ENCODE data around the gene USP12. TPM values are rescaled to one million over a fixed set of nuclear protein-coding genes. Genes with fewer than 3 reads are reported as not detected.

The USP12 gene
- polyA plus RNA-seq, 3 donors, result 12.8 to 23.4 (median 14.5) TPM

DNA sequence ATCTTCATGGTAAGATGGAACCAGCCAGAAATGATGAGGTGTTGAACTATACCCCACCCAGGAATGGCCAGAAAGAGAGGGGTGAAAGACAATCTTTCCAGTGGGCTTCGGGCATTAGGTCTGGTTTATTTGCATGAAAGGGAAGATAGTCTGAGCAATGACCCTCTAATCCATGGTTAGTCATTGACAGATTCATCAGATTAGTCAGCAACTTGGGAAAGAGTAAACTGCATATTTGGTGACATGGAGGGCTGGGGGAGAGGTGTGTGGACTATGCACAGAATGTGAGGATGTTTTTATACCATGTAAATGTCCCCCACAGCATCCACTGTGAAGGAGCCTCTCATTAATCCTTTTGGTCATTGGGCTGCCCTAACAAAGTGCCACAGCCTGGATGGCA lies 30.1 kb upstream of the USP12 start:
- Mint-ChIP-seq H3K4me1 (no peaks in the 10 kb centered on the region), H3K27me3 (ENCODE audit: low read depth in 3 of 3) (peaks cover 0 to 4% (median 3%) of the 10 kb centered on the region in 3 donors), H3K36me3 (no peaks in the 10 kb centered on the region), H3K4me3 (no peak overlapping the region), H3K27ac (no peak overlapping the region), H3K9me3 (peaks cover 0 to 4% (median 0%) of the 10 kb centered on the region in 7 donors)
- 100% methylated on average over 1 of the region's 1 CpG for WGBS (ENCODE audit: insufficient coverage)
- no peak overlapping the region for H3K4me2 ChIP-seq (replicated peaks; ENCODE audit: extremely low read depth, low read length, poor library complexity, severe bottlenecking)
- no peak overlapping the region for H2AFZ ChIP-seq (ENCODE audit: insufficient read depth, low read depth, low read length, poor library complexity, severe bottlenecking)
- intact Hi-C loops (cut with micrococcal nuclease), result no loop called here
- no peaks in the 10 kb centered on the region for H3K9me3 ChIP-seq (replicated peaks in 1 of 2; ENCODE audit: control insufficient read depth in 1 of 2, insufficient read depth in 1 of 2, low read length in 2 of 2)
- H3K4me3 ChIP-seq (replicated peaks in 1 of 3; ENCODE audit: low read depth in 2 of 3, low read length in 3 of 3), result no peak overlapping the region
- TF ChIP-seq CTCF (IDR thresholded peaks at IDR 0.05), result no peak
- no peak for DNase-seq
- H3K36me3 ChIP-seq (replicated peaks in 1 of 2; ENCODE audit: control insufficient read depth in 1 of 2, insufficient read depth in 2 of 2, low read length in 2 of 2), result no peaks in the 10 kb centered on the region
- no peaks in the 10 kb centered on the region for H3K4me1 ChIP-seq (ENCODE audit: control insufficient read depth in 1 of 2, insufficient read depth in 2 of 2, low read length in 2 of 2)
- H4K20me1 ChIP-seq (ENCODE audit: insufficient read depth, low read length), result no peaks in the 10 kb centered on the region
- H3K27ac ChIP-seq (ENCODE audit: low read depth in 1 of 2, low read length in 2 of 2), result no peak overlapping the region
- H3K9ac ChIP-seq (ENCODE audit: insufficient read depth, low read length, poor library complexity, severe bottlenecking), result no peak overlapping the region
- H3K27me3 ChIP-seq (ENCODE audit: control insufficient read depth in 2 of 2, insufficient read depth in 2 of 2, low read length in 2 of 2), result no peaks in the 10 kb centered on the region
- no peaks in the 10 kb centered on the region for H3K79me2 ChIP-seq (ENCODE audit: insufficient read depth, low read length)

GRCh38 chr13:27200413-27201070 lies 28.9 kb upstream of the USP12 start:
- no peaks in the 10 kb centered on the region for H3K9me3 ChIP-seq (replicated peaks in 1 of 2; ENCODE audit: control insufficient read depth in 1 of 2, insufficient read depth in 1 of 2, low read length in 2 of 2)
- no peak overlapping the region for H3K4me2 ChIP-seq (replicated peaks; ENCODE audit: extremely low read depth, low read length, poor library complexity, severe bottlenecking)
- no peak for TF ChIP-seq CTCF (IDR thresholded peaks at IDR 0.05)
- no CpG with 5 or more reads among the region's 1 CpG for WGBS (ENCODE audit: insufficient coverage)
- H3K36me3 ChIP-seq (replicated peaks in 1 of 2; ENCODE audit: control insufficient read depth in 1 of 2, insufficient read depth in 2 of 2, low read length in 2 of 2), result no peaks in the 10 kb centered on the region
- H3K27ac Mint-ChIP-seq, result no peak overlapping the region
- peaks cover 0 to 4% (median 0%) of the 10 kb centered on the region in 7 donors for H3K9me3 Mint-ChIP-seq
- H3K4me3 Mint-ChIP-seq, result no peak overlapping the region
- H3K4me1 Mint-ChIP-seq, result no peaks in the 10 kb centered on the region
- H3K27me3 ChIP-seq (ENCODE audit: control insufficient read depth in 2 of 2, insufficient read depth in 2 of 2, low read length in 2 of 2), result no peaks in the 10 kb centered on the region
- no peak overlapping the region for H3K4me3 ChIP-seq (replicated peaks in 1 of 3; ENCODE audit: low read depth in 2 of 3, low read length in 3 of 3)
- H3K9ac ChIP-seq (ENCODE audit: insufficient read depth, low read length, poor library complexity, severe bottlenecking), result no peak overlapping the region
- no peaks in the 10 kb centered on the region for H3K4me1 ChIP-seq (ENCODE audit: control insufficient read depth in 1 of 2, insufficient read depth in 2 of 2, low read length in 2 of 2)
- no peak overlapping the region for H2AFZ ChIP-seq (ENCODE audit: insufficient read depth, low read depth, low read length, poor library complexity, severe bottlenecking)
- H3K27ac ChIP-seq (ENCODE audit: low read depth in 1 of 2, low read length in 2 of 2), result no peak overlapping the region
- no peak for DNase-seq
- H3K79me2 ChIP-seq (ENCODE audit: insufficient read depth, low read length), result no peaks in the 10 kb centered on the region
- H4K20me1 ChIP-seq (ENCODE audit: insufficient read depth, low read length), result no peaks in the 10 kb centered on the region
- H3K27me3 Mint-ChIP-seq (ENCODE audit: low read depth in 3 of 3), result peaks cover 0 to 5% (median 4%) of the 10 kb centered on the region in 3 donors
- intact Hi-C loops (cut with micrococcal nuclease), result no loop called here
- H3K36me3 Mint-ChIP-seq, result no peaks in the 10 kb centered on the region

Data from CD14-positive monocyte (primary cell).